ENCODE data around the gene ARHGEF26.

Gene ARHGEF26

GRCh38 chr3:154094051-154094450, 27.1 kb upstream of the ARHGEF26 start:
- H3K4me3 ChIP-seq (ENCODE audit: low read depth, low read length) = no peak overlapping the region
- no peaks in the 10 kb centered on the region for H3K27me3 ChIP-seq (ENCODE audit: control insufficient read depth, insufficient read depth, low read length)
- no peak overlapping the region for H3K9ac ChIP-seq (ENCODE audit: low read length)
- no peak overlapping the region for H3K27ac ChIP-seq (ENCODE audit: low read depth, low read length)
- no peaks in the 10 kb centered on the region for H3K36me3 ChIP-seq (ENCODE audit: control insufficient read depth, insufficient read depth, low read length)
- H3K9me3 ChIP-seq (ENCODE audit: control insufficient read depth, insufficient read depth, low read depth, low read length) = no peaks in the 10 kb centered on the region
- peaks cover 4% of the 10 kb centered on the region; the same call in 1 of the 2 replicates for H3K4me1 ChIP-seq (ENCODE audit: control insufficient read depth, insufficient read depth, low read length)

GRCh38 chr3:154095832-154096421, 25.3 kb upstream of the ARHGEF26 start:
- no peaks in the 10 kb centered on the region for H3K36me3 ChIP-seq (ENCODE audit: control insufficient read depth, insufficient read depth, low read length)
- no peak overlapping the region for H3K4me3 ChIP-seq (ENCODE audit: low read depth, low read length)
- peaks cover 4% of the 10 kb centered on the region; the same call in 1 of the 2 replicates for H3K4me1 ChIP-seq (ENCODE audit: control insufficient read depth, insufficient read depth, low read length)
- no peak overlapping the region for H3K9ac ChIP-seq (ENCODE audit: low read length)
- no peaks in the 10 kb centered on the region for H3K27me3 ChIP-seq (ENCODE audit: control insufficient read depth, insufficient read depth, low read length)
- H3K27ac ChIP-seq (ENCODE audit: low read depth, low read length) = no peak overlapping the region
- no peaks in the 10 kb centered on the region for H3K9me3 ChIP-seq (ENCODE audit: control insufficient read depth, insufficient read depth, low read depth, low read length)

- Histone ChIP-seq H3K27ac (ENCODE audit: low read depth, low read length) (no peak overlapping the region), H3K9ac (ENCODE audit: low read length) (no peak overlapping the region), H3K4me1 (ENCODE audit: control insufficient read depth, insufficient read depth, low read length) (no peaks in the 10 kb centered on the region), H3K27me3 (ENCODE audit: control insufficient read depth, insufficient read depth, low read length) (no peaks in the 10 kb centered on the region), H3K4me3 (ENCODE audit: low read depth, low read length) (no peak overlapping the region), H3K36me3 (ENCODE audit: control insufficient read depth, insufficient read depth, low read length) (no peaks in the 10 kb centered on the region), H3K9me3 (ENCODE audit: control insufficient read depth, insufficient read depth, low read depth, low read length) (no peaks in the 10 kb centered on the region)
Measured at GRCh38 chr3:154098376-154098775, 22.8 kb upstream of the ARHGEF26 start.

GRCh38 chr3:154100556-154100955, 20.6 kb upstream of the ARHGEF26 start:
- H3K27me3 ChIP-seq (ENCODE audit: control insufficient read depth, insufficient read depth, low read length) = no peaks in the 10 kb centered on the region
- H3K4me1 ChIP-seq (ENCODE audit: control insufficient read depth, insufficient read depth, low read length) = peaks cover 4% of the 10 kb centered on the region; the same call in 1 of the 2 replicates
- no peak overlapping the region for H3K4me3 ChIP-seq (ENCODE audit: low read depth, low read length)
- no peak overlapping the region for H3K27ac ChIP-seq (ENCODE audit: low read depth, low read length)
- no peaks in the 10 kb centered on the region for H3K36me3 ChIP-seq (ENCODE audit: control insufficient read depth, insufficient read depth, low read length)
- H3K9ac ChIP-seq (ENCODE audit: low read length) = no peak overlapping the region
- H3K9me3 ChIP-seq (ENCODE audit: control insufficient read depth, insufficient read depth, low read depth, low read length) = no peaks in the 10 kb centered on the region

- Histone ChIP-seq H3K36me3 (ENCODE audit: control insufficient read depth, insufficient read depth, low read length) (no peaks in the 10 kb centered on the region), H3K9ac (ENCODE audit: low read length) (no peak overlapping the region), H3K4me1 (ENCODE audit: control insufficient read depth, insufficient read depth, low read length) (peaks cover 4% of the 10 kb centered on the region; the same call in 1 of the 2 replicates), H3K27ac (ENCODE audit: low read depth, low read length) (no peak overlapping the region), H3K27me3 (ENCODE audit: control insufficient read depth, insufficient read depth, low read length) (no peaks in the 10 kb centered on the region), H3K4me3 (ENCODE audit: low read depth, low read length) (no peak overlapping the region), H3K9me3 (ENCODE audit: control insufficient read depth, insufficient read depth, low read depth, low read length) (no peaks in the 10 kb centered on the region)
Measured at GRCh38 chr3:154101250-154101649, 19.9 kb upstream of the ARHGEF26 start.

GRCh38 chr3:154102225-154102624, 19.0 kb upstream of the ARHGEF26 start:
- Histone ChIP-seq H3K27ac (ENCODE audit: low read depth, low read length) (no peak overlapping the region), H3K4me1 (ENCODE audit: control insufficient read depth, insufficient read depth, low read length) (peaks cover 4% of the 10 kb centered on the region; the same call in 1 of the 2 replicates), H3K27me3 (ENCODE audit: control insufficient read depth, insufficient read depth, low read length) (no peaks in the 10 kb centered on the region), H3K9ac (ENCODE audit: low read length) (no peak overlapping the region), H3K36me3 (ENCODE audit: control insufficient read depth, insufficient read depth, low read length) (no peaks in the 10 kb centered on the region), H3K9me3 (ENCODE audit: control insufficient read depth, insufficient read depth, low read depth, low read length) (no peaks in the 10 kb centered on the region), H3K4me3 (ENCODE audit: low read depth, low read length) (no peak overlapping the region)

GRCh38 chr3:154105218-154105975, 15.8 kb upstream of the ARHGEF26 start:
- H3K27ac ChIP-seq (ENCODE audit: low read depth, low read length) = no peak overlapping the region
- H3K4me3 ChIP-seq (ENCODE audit: low read depth, low read length) = no peak overlapping the region
- peaks cover 4% of the 10 kb centered on the region; the same call in 1 of the 2 replicates for H3K4me1 ChIP-seq (ENCODE audit: control insufficient read depth, insufficient read depth, low read length)
- H3K27me3 ChIP-seq (ENCODE audit: control insufficient read depth, insufficient read depth, low read length) = no peaks in the 10 kb centered on the region
- H3K9me3 ChIP-seq (ENCODE audit: control insufficient read depth, insufficient read depth, low read depth, low read length) = no peaks in the 10 kb centered on the region
- no peak overlapping the region for H3K9ac ChIP-seq (ENCODE audit: low read length)
- no peaks in the 10 kb centered on the region for H3K36me3 ChIP-seq (ENCODE audit: control insufficient read depth, insufficient read depth, low read length)

- H3K9me3 ChIP-seq (ENCODE audit: control insufficient read depth, insufficient read depth, low read depth, low read length) = no peaks in the 10 kb centered on the region
- no peak overlapping the region for H3K4me3 ChIP-seq (ENCODE audit: low read depth, low read length)
- H3K4me1 ChIP-seq (ENCODE audit: control insufficient read depth, insufficient read depth, low read length) = no peaks in the 10 kb centered on the region
- no peak overlapping the region for H3K9ac ChIP-seq (ENCODE audit: low read length)
- no peaks in the 10 kb centered on the region for H3K36me3 ChIP-seq (ENCODE audit: control insufficient read depth, insufficient read depth, low read length)
- no peak overlapping the region for H3K27ac ChIP-seq (ENCODE audit: low read depth, low read length)
- H3K27me3 ChIP-seq (ENCODE audit: control insufficient read depth, insufficient read depth, low read length) = no peaks in the 10 kb centered on the region
Measured at GRCh38 chr3:154111365-154111935, 9.7 kb upstream of the ARHGEF26 start.

GRCh38 chr3:154112146-154112852, 8.9 kb upstream of the ARHGEF26 start:
- no peak overlapping the region for H3K4me3 ChIP-seq (ENCODE audit: low read depth, low read length)
- no peaks in the 10 kb centered on the region for H3K9me3 ChIP-seq (ENCODE audit: control insufficient read depth, insufficient read depth, low read depth, low read length)
- H3K27ac ChIP-seq (ENCODE audit: low read depth, low read length) = no peak overlapping the region
- H3K4me1 ChIP-seq (ENCODE audit: control insufficient read depth, insufficient read depth, low read length) = no peaks in the 10 kb centered on the region
- H3K27me3 ChIP-seq (ENCODE audit: control insufficient read depth, insufficient read depth, low read length) = no peaks in the 10 kb centered on the region
- H3K36me3 ChIP-seq (ENCODE audit: control insufficient read depth, insufficient read depth, low read length) = no peaks in the 10 kb centered on the region
- H3K9ac ChIP-seq (ENCODE audit: low read length) = no peak overlapping the region

GRCh38 chr3:154113609-154114008, 7.6 kb upstream of the ARHGEF26 start:
- Histone ChIP-seq H3K4me1 (ENCODE audit: control insufficient read depth, insufficient read depth, low read length) (no peaks in the 10 kb centered on the region), H3K36me3 (ENCODE audit: control insufficient read depth, insufficient read depth, low read length) (no peaks in the 10 kb centered on the region), H3K9me3 (ENCODE audit: control insufficient read depth, insufficient read depth, low read depth, low read length) (no peaks in the 10 kb centered on the region), H3K4me3 (ENCODE audit: low read depth, low read length) (no peak overlapping the region), H3K27me3 (ENCODE audit: control insufficient read depth, insufficient read depth, low read length) (0 out of 2 replicates have a peak, but pooled peaks cover 2% of the 10 kb centered on the region), H3K27ac (ENCODE audit: low read depth, low read length) (no peak overlapping the region), H3K9ac (ENCODE audit: low read length) (no peak overlapping the region)

GRCh38 chr3:154115332-154115731, 5.9 kb upstream of the ARHGEF26 start:
- Histone ChIP-seq H3K27ac (ENCODE audit: low read depth, low read length) (no peak overlapping the region), H3K4me1 (ENCODE audit: control insufficient read depth, insufficient read depth, low read length) (no peaks in the 10 kb centered on the region), H3K27me3 (ENCODE audit: control insufficient read depth, insufficient read depth, low read length) (peaks cover 16% of the 10 kb centered on the region), H3K36me3 (ENCODE audit: control insufficient read depth, insufficient read depth, low read length) (no peaks in the 10 kb centered on the region), H3K9me3 (ENCODE audit: control insufficient read depth, insufficient read depth, low read depth, low read length) (no peaks in the 10 kb centered on the region), H3K9ac (ENCODE audit: low read length) (no peak overlapping the region), H3K4me3 (ENCODE audit: low read depth, low read length) (no peak overlapping the region)
